DND-41 (cell line): ENCODE results near the gene GLE1.

Experiments
- CTCF ChIP-seq: IDR thresholded peaks from 2 replicates; pipeline ENCODE4 v1.5.1; 2012; ENCODE audit warnings: borderline replicate concordance, low read length, moderate library complexity, mild to moderate bottlenecking; ENCODE audit not compliant: poor library complexity, severe bottlenecking; ENCODE audit errors: extremely low read depth
- EZH2 ChIP-seq: IDR thresholded peaks from 3 replicates; pipeline ENCODE4 v1.6.1; 2012; ENCODE audit warnings: borderline replicate concordance, low read depth, mild to moderate bottlenecking, moderate library complexity, low read length, inconsistent platforms; ENCODE audit not compliant: severe bottlenecking

GRCh38 chr9:128553728-128554127 is 49.2 kb downstream of the GLE1 start:
- TF ChIP-seq CTCF: no peak
- no peak for TF ChIP-seq EZH2
